H1 (cell line): ENCODE data around the gene PALM. TPM values are rescaled to one million over a fixed set of nuclear protein-coding genes. Genes with fewer than 3 reads are reported as not detected.

Source experiments
- CTCF ChIA-PET: fragments of 300-600 bp; sonication (Branson Sonifier 250); formaldehyde crosslinking; loops from one replicate; lab custom pipeline; 2021; ENCODE audit not compliant: partially characterized antibody; lab: Charles Lee
- POLR2A ChIA-PET: fragments of 300-600 bp; sonication (Branson Sonifier 250); formaldehyde crosslinking; loops from one replicate; lab custom pipeline; 2021; ENCODE audit warnings: inconsistent platforms; ENCODE audit not compliant: partially characterized antibody; lab: Charles Lee
- DNase-seq, 2 experiments: peaks; one replicate each; pipeline versions ENCODE4 v3.0.0 to v3.0.0-alpha.2; 2010 to 2022; ENCODE audit warnings: low spot score in 2 of 2, low read depth in 1 of 2, mixed read lengths in 1 of 2
- FAIRE-seq: peaks from 2 replicates; lab custom pipeline; 2011; peaks lifted over from hg19 to GRCh38; lab: Jason Lieb, UNC
- H2AFZ ChIP-seq: 2 replicates; pipeline ENCODE4 v1.8.1; 2012; ENCODE audit warnings: low read length, inconsistent platforms
- H2AK5ac ChIP-seq: 2 replicates; pipeline ENCODE4 v1.6.1; 2013; ENCODE audit warnings: low read depth, low read length
- H2BK120ac ChIP-seq: replicated peaks from 2 replicates; pipeline ENCODE3; 2013; ENCODE audit warnings: low read depth, low read length, inconsistent platforms
- H2BK12ac ChIP-seq: 2 replicates; pipeline ENCODE4 v1.6.1; 2013; ENCODE audit warnings: low read depth, low read length
- H2BK15ac ChIP-seq: 2 replicates; pipeline ENCODE4 v1.6.1; 2013; ENCODE audit warnings: low read length
- H2BK20ac ChIP-seq: 2 replicates; pipeline ENCODE4 v1.6.1; 2013; ENCODE audit warnings: low read length
- H2BK5ac ChIP-seq: 2 replicates; pipeline ENCODE4 v1.6.1; 2013; ENCODE audit warnings: low read depth, low read length
- H3K14ac ChIP-seq: 2 replicates; pipeline ENCODE4 v1.6.1; 2013; ENCODE audit warnings: inconsistent platforms; ENCODE audit not compliant: insufficient read length
- H3K18ac ChIP-seq: 2 replicates; pipeline ENCODE4 v1.6.1; 2013; ENCODE audit warnings: low read length; ENCODE audit errors: extremely low read depth
- H3K23ac ChIP-seq: 2 replicates; pipeline ENCODE4 v1.6.1; 2013; ENCODE audit warnings: inconsistent platforms; ENCODE audit not compliant: insufficient read length
- H3K23me2 ChIP-seq: 2 replicates; pipeline ENCODE4 v1.6.1; 2013; ENCODE audit warnings: low read depth, low read length
- H3K27ac ChIP-seq: 2 replicates; pipeline ENCODE4 v1.6.1; 2011; ENCODE audit warnings: low read depth, low read length, inconsistent platforms
- H3K27me3 ChIP-seq, 4 experiments: replicated peaks in 1 of 4; 1 replicate in 1 of 4; 2 replicates in 3 of 4; pipeline versions ENCODE4 v1.6.1 to v1.8.1; 2011 to 2013; ENCODE audit warnings: low read length in 3 of 4, mild to moderate bottlenecking in 3 of 4, inconsistent platforms in 2 of 4, mixed read lengths in 2 of 4, moderate library complexity in 1 of 4; ENCODE audit not compliant: control insufficient read depth in 3 of 4, insufficient read depth in 3 of 4; ENCODE audit errors: extremely low read depth in 1 of 4
- H3K36me3 ChIP-seq, 4 experiments: 2 replicates each; pipeline versions ENCODE4 v1.6.1 to v1.8.1; 2011 to 2013; ENCODE audit warnings: mild to moderate bottlenecking in 4 of 4, low read length in 3 of 4, moderate library complexity in 2 of 4, control low read depth in 1 of 4, inconsistent platforms in 1 of 4; ENCODE audit not compliant: insufficient read depth in 4 of 4, control insufficient read depth in 2 of 4
- H3K4ac ChIP-seq: replicated peaks from 2 replicates; pipeline ENCODE3; 2013; ENCODE audit warnings: low read length, low read depth, mixed read lengths, inconsistent platforms; ENCODE audit not compliant: insufficient read length
- H3K4me1 ChIP-seq, 4 experiments: replicated peaks in 1 of 4; 1 replicate in 1 of 4; 2 replicates in 3 of 4; pipeline versions ENCODE4 v1.6.1 to v1.8.1; 2011 to 2013; ENCODE audit warnings: low read length in 3 of 4, inconsistent platforms in 2 of 4, mixed read lengths in 1 of 4; ENCODE audit not compliant: insufficient read depth in 4 of 4, control insufficient read depth in 3 of 4
- H3K4me2 ChIP-seq, 2 experiments: 2 replicates each; pipeline versions ENCODE4 v1.6.1 to v1.8.1; 2011 to 2013; ENCODE audit warnings: low read depth in 2 of 2, low read length in 2 of 2, control low read depth in 1 of 2, inconsistent platforms in 1 of 2, mild to moderate bottlenecking in 1 of 2; ENCODE audit not compliant: insufficient read depth in 1 of 2
- H3K4me3 ChIP-seq, 4 experiments: fragments of 200-600, 300-600 bp in 1 of 4; sonication (generic), shearing (Covaris generic), sonication (Bioruptor Twin) in 1 of 4; 2 replicates each; pipeline versions ENCODE4 v1.5.1 to v1.8.1; 2011 to 2016; ENCODE audit warnings: low read length in 4 of 4, low read depth in 3 of 4, control low read depth in 2 of 4, inconsistent platforms in 2 of 4, mild to moderate bottlenecking in 2 of 4, mixed read lengths in 1 of 4, moderate library complexity in 1 of 4; ENCODE audit not compliant: insufficient read depth in 2 of 4; ENCODE audit errors: extremely low read depth in 1 of 4
- H3K56ac ChIP-seq: replicated peaks from 2 replicates; pipeline ENCODE3; 2013; ENCODE audit warnings: low read depth, mild to moderate bottlenecking, mixed read lengths, low read length, inconsistent platforms; ENCODE audit not compliant: insufficient read length
- H3K79me1 ChIP-seq: 2 replicates; pipeline ENCODE4 v1.6.1; 2013; ENCODE audit warnings: low read depth, low read length, control low read depth
- H3K79me2 ChIP-seq, 2 experiments: 2 replicates each; pipeline versions ENCODE4 v1.6.1 to v1.8.1; 2012 to 2013; ENCODE audit warnings: low read length in 2 of 2, mild to moderate bottlenecking in 2 of 2, inconsistent platforms in 1 of 2; ENCODE audit not compliant: insufficient read depth in 2 of 2, control insufficient read depth in 1 of 2
- H3K9ac ChIP-seq, 4 experiments: replicated peaks in 1 of 4; 1 replicate in 1 of 4; 2 replicates in 3 of 4; pipeline versions ENCODE4 v1.6.1 to v1.8.1; 2011 to 2013; ENCODE audit warnings: low read depth in 3 of 4, low read length in 3 of 4, control low read depth in 2 of 4, mild to moderate bottlenecking in 2 of 4, moderate library complexity in 2 of 4, inconsistent platforms in 1 of 4; ENCODE audit errors: extremely low read depth in 1 of 4
- H3K9me3 ChIP-seq, 2 experiments: 2 replicates each; pipeline versions ENCODE4 v1.6.1 to v1.8.1; 2012 to 2013; ENCODE audit warnings: mild to moderate bottlenecking in 2 of 2, moderate library complexity in 2 of 2, control low read depth in 1 of 2, inconsistent platforms in 1 of 2, low read depth in 1 of 2, low read length in 1 of 2, mixed read lengths in 1 of 2; ENCODE audit not compliant: insufficient read depth in 2 of 2
- H4K20me1 ChIP-seq, 2 experiments: replicated peaks in 1 of 2; 2 replicates each; pipeline versions ENCODE3 to v1.8.1; 2011 to 2013; ENCODE audit warnings: inconsistent platforms in 2 of 2, low read length in 2 of 2, mild to moderate bottlenecking in 1 of 2; ENCODE audit not compliant: insufficient read depth in 2 of 2, control insufficient read depth in 1 of 2
- H4K5ac ChIP-seq: 2 replicates; pipeline ENCODE4 v1.6.1; 2013; ENCODE audit warnings: low read length, low read depth, mixed read lengths, inconsistent platforms; ENCODE audit not compliant: insufficient read length
- H4K8ac ChIP-seq: 2 replicates; pipeline ENCODE4 v1.8.0; 2013; ENCODE audit warnings: mild to moderate bottlenecking, moderate library complexity, low read length, inconsistent platforms; ENCODE audit not compliant: insufficient read depth; ENCODE audit errors: extremely low read depth
- H4K91ac ChIP-seq: replicated peaks from 2 replicates; pipeline ENCODE3; 2013; ENCODE audit warnings: low read length, mixed read lengths, inconsistent platforms; ENCODE audit not compliant: insufficient read length
- SUZ12 ChIP-seq: fragments of 200-600 bp; sonication (generic); IDR thresholded peaks from 2 replicates; pipeline ENCODE4 v1.6.1; 2012; ENCODE audit warnings: mild to moderate bottlenecking, inconsistent platforms, low read length, moderate library complexity, mixed read lengths
- TCF12 ChIP-seq: IDR thresholded peaks from 2 replicates; pipeline ENCODE4 v1.6.1; 2011; ENCODE audit warnings: low read depth, mild to moderate bottlenecking, low read length
- WGBS, 2 experiments: shearing (Covaris generic) in 1 of 2; methylation state at CpG; one replicate each; pipeline versions ENCODE4 v1.1.6 to v1.1.7; 2013 to 2015; ENCODE audit warnings: low lambda C conversion rate in 2 of 2, mixed read lengths in 2 of 2, inconsistent platforms in 1 of 2, low coverage in 1 of 2, missing lambda C conversion rate in 1 of 2; ENCODE audit not compliant: insufficient replicate concordance in 2 of 2, insufficient coverage in 1 of 2, insufficient read length in 1 of 2; ENCODE audit errors: extremely low coverage in 1 of 2, missing lambda C conversion rate in 1 of 2; 5-methylcytosine and 5-hydroxymethylcytosine counted together
- polyA plus RNA-seq, 7 experiments: library from polyadenylated mRNA; depleted of rRNA in 3 of 7; stranded (reverse) in 5 of 7; unstranded in 2 of 7; fragments of >200 nt in 5 of 7; fragments of 200-250 nt in 2 of 7; gene quantifications; 1 replicate in 5 of 7; 2 replicates in 1 of 7; 4 replicates in 1 of 7; pipeline versions ENCODE4 v1.2.1 to v1.2.3, GENCODE V29; 2011 to 2013; ENCODE audit warnings: missing spikeins in 2 of 7, mixed read lengths in 2 of 7
- total RNA-seq: library from RNA; stranded (reverse); fragmentation: NEBNext Ultra II Directional; extraction: Animal tissue kit (Norgen Biotek cat#: 25700); gene quantifications from 2 replicates; pipeline ENCODE4 v1.2.1, GENCODE V29; 2021

The PALM gene
- total and polyA plus RNA-seq, 2 of the 8 experiments (the other 6 are each of a cell fraction or from before 2014, with no cell fraction given), result 5.7 to 16.5 TPM

GRCh38 chr19:764301-764700 lies 55.6 kb downstream of the PALM start:
- H2BK15ac ChIP-seq, result no peak overlapping the region
- no peak overlapping the region for H4K91ac ChIP-seq
- FAIRE-seq (no peak), DNase-seq (no peak)
- H3K18ac ChIP-seq, result no peak overlapping the region
- peak overlapping the region; percentile 79 for H4K8ac ChIP-seq
- no peaks in the 10 kb centered on the region; the same call in 1 of the 2 replicates for H3K79me1 ChIP-seq
- TF ChIP-seq SUZ12 (no peak), TCF12 (no peak)
- H3K27ac ChIP-seq, result no peak overlapping the region
- H3K23me2 ChIP-seq, result no peaks in the 10 kb centered on the region
- no peaks in the 10 kb centered on the region for H3K79me2 ChIP-seq
- no peak overlapping the region for H3K4me2 ChIP-seq
- no peak overlapping the region for H2BK120ac ChIP-seq
- no peak overlapping the region for H3K23ac ChIP-seq
- H3K14ac ChIP-seq, result no peak overlapping the region
- H2BK20ac ChIP-seq, result no peak overlapping the region
- H2BK5ac ChIP-seq, result no peak overlapping the region
- H2BK12ac ChIP-seq, result no peak overlapping the region
- ChIA-PET POLR2A (interaction anchor here (0.8 to 2.3 kb wide), 8 partner anchors 8 to 99 kb away, joined by 3 to 9 read pairs (median 4); no protein-coding TSS in a partner anchor), CTCF (interaction anchor here (0.7 to 1.7 kb wide), 2 partner anchors 92 to 854 kb away, joined by 3 to 5 read pairs; no protein-coding TSS in a partner anchor)
- no peak overlapping the region for H3K9ac ChIP-seq
- H3K9me3 ChIP-seq, result no peaks in the 10 kb centered on the region
- H3K4me1 ChIP-seq, result no peaks in the 10 kb centered on the region
- H3K36me3 ChIP-seq, result no peaks in the 10 kb centered on the region
- H4K5ac ChIP-seq, result no peak overlapping the region
- no peak overlapping the region for H3K4me3 ChIP-seq
- H2AFZ ChIP-seq, result no peak overlapping the region
- no peaks in the 10 kb centered on the region for H4K20me1 ChIP-seq
- H3K4ac ChIP-seq, result no peak overlapping the region
- no peaks in the 10 kb centered on the region for H3K27me3 ChIP-seq
- no peak overlapping the region for H3K56ac ChIP-seq
- WGBS, 2 experiments, result 93% methylated on average over 11 of the region's 12 CpGs; no CpG with 5 or more reads in 1 of the 2 experiments
- 0 out of 2 replicates have a peak overlapping the region, but pooled peaks have one; percentile 39 for H2AK5ac ChIP-seq
